ENCODE results near the gene NCAPD3.

NCAPD3 gene

DNA sequence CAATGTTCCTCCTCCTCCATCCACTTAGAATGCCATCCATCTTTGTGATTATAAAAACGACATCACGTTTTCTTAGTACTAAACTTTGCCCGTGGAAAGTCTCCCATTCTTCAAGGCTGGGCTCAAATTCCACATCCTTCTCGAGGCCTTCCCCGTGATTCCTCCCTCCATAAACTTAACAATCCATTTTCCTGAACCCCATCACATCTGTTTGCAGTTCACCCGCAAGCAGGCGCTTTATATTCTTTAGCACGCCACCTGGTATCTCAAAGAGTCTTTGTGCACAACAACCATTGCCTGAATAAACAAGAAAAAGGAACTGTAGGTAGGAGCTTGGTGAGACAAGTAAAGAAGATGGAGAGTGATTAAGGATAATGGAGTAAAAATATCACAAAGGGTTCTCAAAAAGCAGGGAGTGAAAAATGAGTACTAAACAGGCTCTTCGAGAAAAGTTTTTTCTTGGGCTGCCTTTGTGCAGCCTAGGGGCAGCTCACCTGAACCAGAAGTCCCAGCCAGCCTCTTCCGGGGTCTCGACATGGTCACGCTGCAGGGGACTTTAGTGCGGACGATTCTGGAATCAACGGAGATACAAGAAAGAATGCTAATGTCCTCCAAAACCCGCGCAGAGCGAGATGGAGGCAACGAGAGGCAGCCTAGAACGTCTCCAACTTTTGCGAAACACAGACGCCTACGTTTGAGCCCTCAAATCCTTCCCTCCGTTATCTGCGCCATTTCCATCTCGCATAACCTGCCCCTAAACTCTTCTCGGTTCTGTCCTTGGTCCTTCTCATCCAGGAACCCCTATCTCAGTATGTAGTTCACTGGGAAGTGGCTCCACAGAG, 28.8 kb upstream of the NCAPD3 start:
- no peak for DNase-seq

- DNase-seq: no peak
These were observed 26.9 kb upstream of the NCAPD3 start for GRCh38 chr11:134250675-134251074.

DNA sequence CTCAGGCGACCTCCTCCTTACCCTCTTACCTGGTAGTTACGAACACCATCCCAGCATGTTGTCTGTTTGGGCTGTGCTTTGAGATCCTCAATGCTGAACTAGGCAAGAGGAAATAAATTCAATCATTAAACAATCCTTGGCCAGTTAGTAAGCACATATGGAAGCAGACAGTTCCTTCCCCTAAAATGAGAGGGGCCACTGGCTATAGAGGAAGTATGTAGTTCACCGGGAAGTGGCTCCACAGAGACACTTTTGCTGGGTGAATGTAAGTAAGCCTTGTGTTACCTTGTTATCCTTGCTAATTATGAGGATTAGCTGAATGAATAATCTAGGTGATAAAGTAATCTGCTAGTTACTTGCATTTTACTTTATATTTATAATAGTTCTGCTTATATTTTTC, 26.5 kb upstream of the NCAPD3 start:
- DNase-seq: no peak

DNA sequence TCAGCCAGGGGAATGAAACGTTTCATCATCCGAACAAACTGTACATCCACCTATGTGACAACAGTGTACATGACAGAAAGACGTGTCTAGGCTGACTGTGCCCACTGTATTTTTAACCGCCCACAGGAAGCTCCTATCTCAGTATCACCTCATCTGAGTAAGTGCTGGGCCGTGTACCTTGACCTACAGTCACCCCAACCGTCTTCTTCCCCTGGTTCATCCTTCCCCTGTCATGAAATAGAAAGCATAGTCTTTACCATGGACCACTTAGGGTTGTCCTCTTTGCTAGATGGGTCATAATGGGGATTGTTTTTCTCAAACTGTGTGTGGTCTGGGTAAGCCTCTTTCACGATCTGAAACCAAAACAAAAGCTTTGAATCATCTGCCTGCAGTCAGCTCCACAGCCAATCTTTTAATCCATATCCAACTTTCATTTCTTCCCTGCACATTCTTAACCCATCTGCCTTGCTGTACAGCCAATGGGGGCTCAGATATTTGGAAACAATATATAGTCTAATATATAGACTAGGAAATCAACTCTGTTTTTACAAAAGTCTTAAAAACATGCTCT, 25.2 kb upstream of the NCAPD3 start:
- no peak for DNase-seq

GRCh38 chr11:134246678-134247077, 22.9 kb upstream of the NCAPD3 start:
- no peak for DNase-seq

- no peak for DNase-seq
These were observed 22.3 kb upstream of the NCAPD3 start for GRCh38 chr11:134246100-134246499.

GRCh38 chr11:134245434-134245833, 21.7 kb upstream of the NCAPD3 start:
- DNase-seq: no peak

DNA sequence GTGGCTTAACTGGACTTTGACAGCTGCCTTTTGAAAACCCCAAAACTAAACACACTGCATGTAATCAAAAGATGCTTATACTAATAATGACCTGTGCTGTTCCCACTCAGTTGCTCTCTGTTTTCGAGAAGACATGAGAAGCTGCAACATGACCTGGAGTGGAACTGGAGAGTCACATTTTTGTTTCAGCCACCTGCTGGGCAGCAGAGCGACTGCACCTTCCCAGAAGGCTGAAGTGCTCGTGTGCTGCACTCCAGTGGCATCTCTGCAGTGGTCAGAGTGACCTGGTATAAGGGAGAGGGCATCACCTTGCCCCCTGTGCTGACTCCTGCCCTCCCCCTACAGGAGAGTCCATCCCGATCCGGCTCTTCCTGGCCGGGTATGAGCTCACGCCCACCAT, 20.8 kb upstream of the NCAPD3 start:
- no peak for DNase-seq

DNA sequence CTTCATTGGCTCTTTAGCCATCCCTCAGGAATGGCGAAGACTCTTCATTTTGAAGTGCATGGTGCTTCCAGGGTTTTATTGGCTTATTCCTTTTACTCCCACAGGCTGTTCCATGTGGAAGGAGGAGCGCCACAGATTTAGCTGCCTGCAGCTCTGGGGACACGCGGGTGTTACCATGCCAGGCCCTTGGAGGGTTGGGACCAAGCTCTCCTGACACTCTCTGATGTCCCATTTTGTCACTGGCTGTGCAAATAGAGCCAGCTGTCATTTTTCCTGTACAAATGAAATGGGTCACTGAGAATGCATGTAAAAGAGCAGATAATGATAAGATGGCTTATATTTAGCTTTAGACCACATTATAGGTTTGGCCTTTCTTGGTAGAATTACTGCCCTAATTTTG, 20.1 kb upstream of the NCAPD3 start:
- DNase-seq: no peak

DNA sequence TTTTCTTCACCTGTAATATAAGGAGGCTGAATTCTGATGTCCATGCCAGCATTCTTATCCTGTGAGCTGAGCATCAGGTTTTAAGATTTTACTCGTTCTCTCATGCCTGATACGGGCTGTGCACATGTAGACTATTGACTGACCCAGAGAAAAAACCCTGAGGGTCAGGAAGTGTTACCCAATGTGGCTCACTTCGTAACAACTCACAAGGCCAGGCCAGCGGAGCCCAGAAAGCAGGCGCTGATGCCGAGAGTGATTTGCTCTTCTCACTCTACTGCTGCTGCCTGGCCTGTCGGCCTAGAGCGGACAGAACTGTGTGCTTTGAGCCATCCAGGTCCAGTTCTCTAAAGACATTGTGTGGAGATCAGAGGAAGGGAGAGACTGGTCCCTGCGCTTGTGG, 18.6 kb upstream of the NCAPD3 start:
- DNase-seq: no peak

GRCh38 chr11:134240592-134240991, 16.8 kb upstream of the NCAPD3 start:
- no peak for DNase-seq

DNA sequence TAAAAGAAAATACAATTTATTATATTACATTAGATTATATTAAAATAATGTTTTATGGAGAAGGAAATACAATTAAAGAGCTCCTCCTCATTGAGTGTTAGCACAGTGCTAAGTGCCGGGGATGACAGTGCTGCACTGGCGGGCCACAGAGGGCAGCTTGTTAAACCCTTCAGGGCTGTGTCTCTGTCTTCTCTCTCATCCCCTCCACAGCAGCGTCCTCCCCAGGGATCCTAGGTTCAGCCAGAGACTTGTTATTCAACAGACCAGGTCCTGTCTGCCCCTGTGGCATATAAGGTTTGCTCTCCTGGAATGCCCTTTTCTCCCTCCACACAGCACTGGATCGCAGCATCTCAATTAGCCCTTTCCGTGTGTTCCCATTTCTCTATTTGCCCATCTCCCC, 15.2 kb upstream of the NCAPD3 start:
- DNase-seq: no peak

DNA sequence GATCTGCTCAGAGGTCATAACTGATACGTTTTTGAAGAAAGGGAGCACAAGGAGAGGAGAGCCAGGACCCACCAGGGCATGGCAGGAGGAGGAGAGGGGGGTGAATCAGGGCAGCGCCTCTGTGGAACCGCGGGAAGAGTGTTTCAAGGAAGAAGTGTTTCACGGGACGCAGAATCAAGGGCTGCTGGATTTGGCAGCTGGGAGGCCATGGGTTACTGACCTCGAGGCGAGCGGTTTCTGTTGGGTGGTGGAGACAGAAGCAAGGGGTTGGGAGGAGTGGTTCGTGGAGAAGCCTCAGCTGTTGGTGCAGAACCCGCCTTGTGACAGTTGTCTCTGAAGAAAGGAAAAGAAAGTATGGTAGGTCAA, 13.8 kb upstream of the NCAPD3 start:
- DNase-seq: no peak

DNA sequence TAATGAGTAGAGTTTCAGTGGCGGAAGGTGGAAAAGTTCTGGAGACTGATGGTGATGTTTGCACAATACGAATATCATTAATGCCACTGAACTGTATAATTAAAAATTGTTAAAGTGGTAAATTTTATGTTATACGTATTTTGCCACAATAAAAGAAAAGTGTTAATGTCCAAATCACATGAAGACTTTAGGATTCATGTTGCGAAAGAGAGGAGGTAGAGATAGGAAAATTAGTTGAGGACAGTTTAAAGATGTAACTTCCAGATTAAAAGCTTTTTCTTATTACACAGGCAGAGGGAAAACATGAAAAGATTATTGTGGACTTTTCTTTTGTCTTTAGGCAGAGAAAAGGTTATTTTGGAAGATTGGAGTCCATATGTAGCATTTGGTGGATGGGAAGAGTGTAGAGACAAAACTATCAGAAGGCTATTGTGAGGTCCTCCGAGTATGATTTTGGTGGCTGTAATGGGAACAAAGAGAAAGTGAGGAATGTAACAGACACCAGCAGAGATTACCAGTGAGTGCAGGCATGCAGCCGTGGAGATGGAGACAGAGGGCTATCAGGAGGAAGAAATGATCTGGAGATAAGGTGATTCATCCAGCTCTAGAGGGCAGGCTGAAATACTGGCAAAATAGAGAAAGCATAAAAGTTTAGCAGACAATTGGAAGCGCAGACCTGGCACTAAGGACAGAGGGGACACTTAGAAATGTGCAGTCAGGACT, 13.2 kb upstream of the NCAPD3 start:
- DNase-seq: no peak

DNA sequence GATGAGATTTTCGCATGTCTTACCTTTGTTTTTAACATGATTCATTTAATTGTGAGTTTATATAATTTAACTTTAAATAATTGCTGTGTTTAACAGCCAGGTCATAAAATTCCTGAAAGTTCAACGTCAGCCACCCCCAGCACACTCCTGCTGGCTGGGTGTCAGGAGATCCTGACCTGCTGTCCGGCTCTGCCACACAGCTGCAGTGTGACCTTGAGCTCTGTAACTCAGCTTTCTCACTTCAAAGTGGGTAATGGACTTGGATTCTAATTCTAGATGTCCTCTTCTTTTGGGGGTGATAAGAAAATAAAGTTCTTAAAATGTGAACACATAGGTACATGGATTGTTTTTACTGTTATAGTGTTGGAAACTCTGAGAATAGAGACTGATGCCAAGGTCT, 11.6 kb upstream of the NCAPD3 start:
- DNase-seq: no peak

DNA sequence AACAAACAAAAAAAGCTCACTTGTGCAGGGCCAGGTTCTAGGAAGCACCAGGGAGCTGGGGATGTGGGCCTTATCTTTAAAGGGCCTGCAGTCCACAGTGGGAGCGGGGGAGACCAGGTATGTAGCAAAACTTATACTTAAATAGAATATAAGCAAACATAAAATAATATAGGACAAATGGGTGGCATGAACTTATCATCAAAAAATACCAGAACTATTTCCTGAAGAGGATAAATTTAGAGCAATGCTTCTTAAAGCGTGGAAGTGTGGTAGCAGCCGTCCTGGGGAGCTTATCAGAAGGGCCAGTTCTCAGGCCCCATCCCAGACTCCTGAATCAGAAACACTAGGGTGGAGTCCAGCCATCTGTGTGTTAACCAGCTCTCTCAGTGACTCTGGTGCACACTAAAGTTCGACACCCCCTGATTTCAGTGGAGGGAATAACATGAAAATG, 10.0 kb upstream of the NCAPD3 start:
- DNase-seq: no peak

DNA sequence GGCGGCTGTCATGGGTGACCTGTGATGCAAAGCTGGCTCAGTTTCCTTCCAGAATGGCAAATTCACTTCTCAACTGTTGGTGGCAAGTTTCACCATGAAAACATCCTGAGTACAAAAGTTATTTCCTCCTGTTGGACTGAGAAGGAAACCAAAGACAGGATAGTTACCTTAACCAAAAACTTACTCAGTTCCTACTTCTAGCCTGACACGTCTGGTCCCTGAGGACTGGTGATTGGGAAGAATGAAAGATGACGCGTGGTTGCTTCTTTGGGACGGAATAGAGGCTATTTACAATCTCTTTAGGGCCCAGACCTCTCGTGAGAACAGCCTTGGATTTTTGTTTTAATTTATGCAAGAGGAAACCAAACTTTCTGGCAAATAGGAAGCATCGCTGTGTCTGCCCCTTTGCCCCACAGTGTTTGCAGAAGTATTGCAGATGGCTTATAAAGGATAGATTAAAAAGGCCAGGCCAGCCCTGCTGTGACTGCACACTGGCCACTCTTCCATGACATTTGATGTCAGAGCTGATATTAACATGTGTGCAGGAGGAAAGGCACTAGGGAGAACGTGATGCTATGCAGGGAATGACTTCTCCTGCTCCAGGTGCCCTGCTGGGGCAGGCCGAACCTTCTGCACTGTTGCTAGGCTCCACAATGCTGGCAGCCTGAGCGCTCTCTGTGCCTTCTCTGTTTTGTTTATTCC, 8.3 kb upstream of the NCAPD3 start:
- no peak for DNase-seq

GRCh38 chr11:134230339-134230738, 6.6 kb upstream of the NCAPD3 start:
- DNase-seq: no peak

DNA sequence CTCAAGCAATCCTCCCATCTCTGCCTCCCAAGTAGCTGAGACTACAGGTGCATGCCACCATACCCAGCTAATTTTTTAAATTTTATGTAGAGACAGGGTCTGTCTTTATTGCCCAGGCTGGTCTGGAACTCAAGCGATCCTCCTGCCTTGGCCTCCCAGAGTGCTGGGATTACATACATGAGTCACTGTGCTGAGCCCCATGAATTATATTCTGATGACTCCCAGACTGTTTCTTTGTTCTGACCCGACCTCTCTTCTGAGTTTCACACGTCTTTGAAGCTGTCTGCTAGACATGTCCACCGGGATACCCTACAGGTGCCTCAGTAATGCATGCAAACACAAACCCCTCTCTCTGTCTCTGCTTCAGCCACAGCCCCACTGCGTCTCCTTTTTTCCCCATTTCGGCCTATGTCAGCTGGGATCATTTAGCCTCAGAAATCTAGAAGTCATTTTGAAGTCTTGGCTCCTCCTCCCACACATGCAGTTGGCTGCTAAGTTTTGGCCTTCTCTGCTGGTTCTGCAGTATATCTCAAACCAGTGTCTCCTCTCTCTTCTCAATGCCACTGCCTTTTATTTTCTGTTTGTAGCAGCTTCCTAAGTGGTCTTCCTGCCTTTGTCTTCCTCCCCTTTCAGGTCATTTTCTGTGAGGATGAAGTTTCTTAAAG, 5.5 kb upstream of the NCAPD3 start:
- DNase-seq: no peak

DNA sequence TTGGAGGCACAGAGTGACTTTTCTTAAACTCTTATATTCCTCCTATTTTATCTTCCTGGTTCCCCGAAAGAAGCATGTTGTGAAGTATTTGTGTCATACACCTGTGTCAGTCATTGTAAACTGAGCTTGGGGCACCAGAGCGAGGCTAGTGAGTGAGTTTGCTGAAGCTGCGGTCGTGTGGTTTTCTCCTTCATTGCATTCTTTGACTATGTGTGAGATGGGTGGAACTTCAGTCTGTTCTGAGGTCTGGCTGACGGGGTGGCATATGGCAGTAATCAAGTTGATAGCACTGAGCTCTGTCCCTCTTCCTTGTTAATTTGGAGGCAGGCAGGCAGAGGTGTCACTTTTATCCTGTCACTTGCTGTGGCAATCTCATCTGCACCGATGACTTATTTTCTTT, 4.9 kb upstream of the NCAPD3 start:
- no peak for DNase-seq

GRCh38 chr11:134226806-134227325, 3.1 kb upstream of the NCAPD3 start:
- DNase-seq: no peak

All from activated gamma-delta T cell (primary cell).